ENCODE results near the gene MED12L.

MED12L gene

GRCh38 chr3:151379083-151379734 is 293.7 kb downstream of the MED12L start:
- no peak for DNase-seq (ENCODE audit: extremely low spot score)
- TF ChIP-seq CTCF (IDR thresholded peaks at IDR 0.05; ENCODE audit: control extremely low read depth, extremely low read depth, low read depth, missing control alignments), result peak; percentile 56
- POLR2A ChIA-PET, result no interaction called here
- CTCF ChIA-PET, result interaction anchor here (0.6 to 2.2 kb wide), 14 partner anchors 9 to 90 kb away, joined by 3 to 10 read pairs (median 4); no protein-coding TSS in a partner anchor

- DNase-seq (ENCODE audit: extremely low spot score), result no peak
- POLR2A ChIA-PET, result no interaction called here
- TF ChIP-seq CTCF (IDR thresholded peaks at IDR 0.05; ENCODE audit: control extremely low read depth, extremely low read depth, low read depth, missing control alignments), result no peak
- CTCF ChIA-PET, result interaction anchor here (0.8 to 1.9 kb wide), 3 partner anchors 12 to 17 kb away, joined by 3 to 5 read pairs (median 4); no protein-coding TSS in a partner anchor
These were observed 297.2 kb downstream of the MED12L start for GRCh38 chr3:151382671-151383070.

- no peak for TF ChIP-seq CTCF (IDR thresholded peaks at IDR 0.05; ENCODE audit: control extremely low read depth, extremely low read depth, low read depth, missing control alignments)
- no peak for DNase-seq (ENCODE audit: extremely low spot score)
- ChIA-PET POLR2A (no interaction called here), CTCF (interaction anchor here (1.2 to 1.9 kb wide), 2 partner anchors 15 to 16 kb away, joined by 4 to 5 read pairs; no protein-coding TSS in a partner anchor)
These were observed 297.6 kb downstream of the MED12L start for GRCh38 chr3:151383111-151383510.

- no peak for DNase-seq (ENCODE audit: extremely low spot score)
- ChIA-PET POLR2A (no interaction called here), CTCF (interaction anchor here (0.8 to 1.5 kb wide), 3 partner anchors 11 to 26 kb away, joined by 3 to 5 read pairs (median 4); no protein-coding TSS in a partner anchor)
- TF ChIP-seq CTCF (IDR thresholded peaks at IDR 0.05; ENCODE audit: control extremely low read depth, extremely low read depth, low read depth, missing control alignments), result no peak
These were observed 298.5 kb downstream of the MED12L start for GRCh38 chr3:151383956-151384355.

- no peak for DNase-seq (ENCODE audit: extremely low spot score)
- ChIA-PET POLR2A (interaction anchor here (0.6 kb wide), 1 partner anchor 81 kb away, joined by 3 read pairs; no protein-coding TSS in a partner anchor), CTCF (interaction anchor here (0.8 to 1.8 kb wide), 4 partner anchors 10 to 27 kb away, joined by 3 to 6 read pairs (median 4); no protein-coding TSS in a partner anchor)
- TF ChIP-seq CTCF (IDR thresholded peaks at IDR 0.05; ENCODE audit: control extremely low read depth, extremely low read depth, low read depth, missing control alignments), result no peak
These were observed 299.3 kb downstream of the MED12L start, which contains the start of gene P2RY12 for GRCh38 chr3:151384741-151385174. P2RY12 (minus strand) TSS chr3:151384753; CDS start chr3:151338845, 45,908 bp downstream.

GRCh38 chr3:151386056-151386455 is 300.6 kb downstream of the MED12L start:
- no peak for TF ChIP-seq CTCF (IDR thresholded peaks at IDR 0.05; ENCODE audit: control extremely low read depth, extremely low read depth, low read depth, missing control alignments)
- POLR2A ChIA-PET, result no interaction called here
- no peak for DNase-seq (ENCODE audit: extremely low spot score)
- CTCF ChIA-PET, result interaction anchor here (0.6 to 1.8 kb wide), 3 partner anchors 9 to 121 kb away, joined by 3 to 6 read pairs (median 4); no protein-coding TSS in a partner anchor

All from GM10248 (cell line).